Measurements from ENCODE around the gene LRRC45.

DNA sequence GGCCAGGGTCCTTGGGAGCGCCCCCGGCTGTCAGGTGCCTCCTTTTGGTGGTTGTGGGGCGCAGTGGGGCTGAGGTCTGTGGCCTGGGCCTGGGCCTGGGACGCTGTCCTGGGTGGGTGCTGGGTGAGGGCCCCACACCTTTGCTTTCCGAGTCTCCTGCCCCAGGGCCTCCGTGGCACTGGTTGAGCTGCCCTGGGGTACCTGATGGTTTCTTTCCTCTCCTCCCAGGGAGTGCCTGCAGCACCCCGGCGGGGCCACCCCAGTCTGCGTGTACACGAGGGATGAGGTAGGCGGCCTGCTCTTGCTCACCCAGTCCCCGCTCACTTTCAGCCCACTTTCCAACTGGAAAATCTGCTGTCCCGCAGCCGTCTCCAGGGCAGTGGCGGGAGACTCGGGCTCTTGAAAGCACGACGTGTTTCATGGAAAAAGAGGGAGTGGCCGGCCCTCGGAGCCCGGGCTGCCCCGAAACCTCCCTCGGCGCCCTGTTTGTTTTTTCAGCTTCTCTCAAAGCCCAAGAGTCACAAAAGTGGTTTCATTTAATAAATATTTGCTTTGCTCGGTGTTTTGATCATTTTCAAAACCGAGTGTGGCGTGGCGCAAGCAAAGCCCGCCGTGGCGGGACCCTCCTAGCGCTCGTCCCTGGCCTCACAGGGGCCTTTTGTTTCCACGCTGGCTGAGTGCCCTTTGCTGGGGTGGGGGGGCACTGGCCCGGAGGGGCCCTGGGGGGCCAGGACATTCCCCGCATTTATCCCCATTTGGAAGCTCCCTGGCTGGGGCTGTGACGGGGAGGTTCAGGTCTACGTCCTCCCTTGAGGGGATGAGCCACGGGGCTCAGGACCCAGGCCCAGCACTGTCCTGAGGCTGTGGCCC lies 28.3 kb upstream of the LRRC45 start:
- TF ChIP-seq, protein P1, sequence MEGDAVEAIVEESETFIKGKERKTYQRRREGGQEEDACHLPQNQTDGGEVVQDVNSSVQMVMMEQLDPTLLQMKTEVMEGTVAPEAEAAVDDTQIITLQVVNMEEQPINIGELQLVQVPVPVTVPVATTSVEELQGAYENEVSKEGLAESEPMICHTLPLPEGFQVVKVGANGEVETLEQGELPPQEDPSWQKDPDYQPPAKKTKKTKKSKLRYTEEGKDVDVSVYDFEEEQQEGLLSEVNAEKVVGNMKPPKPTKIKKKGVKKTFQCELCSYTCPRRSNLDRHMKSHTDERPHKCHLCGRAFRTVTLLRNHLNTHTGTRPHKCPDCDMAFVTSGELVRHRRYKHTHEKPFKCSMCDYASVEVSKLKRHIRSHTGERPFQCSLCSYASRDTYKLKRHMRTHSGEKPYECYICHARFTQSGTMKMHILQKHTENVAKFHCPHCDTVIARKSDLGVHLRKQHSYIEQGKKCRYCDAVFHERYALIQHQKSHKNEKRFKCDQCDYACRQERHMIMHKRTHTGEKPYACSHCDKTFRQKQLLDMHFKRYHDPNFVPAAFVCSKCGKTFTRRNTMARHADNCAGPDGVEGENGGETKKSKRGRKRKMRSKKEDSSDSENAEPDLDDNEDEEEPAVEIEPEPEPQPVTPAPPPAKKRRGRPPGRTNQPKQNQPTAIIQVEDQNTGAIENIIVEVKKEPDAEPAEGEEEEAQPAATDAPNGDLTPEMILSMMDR (IDR thresholded peaks at IDR 0.05; ENCODE audit: low read depth, low read length), result no peak
- no peak for TF ChIP-seq EZH2phosphoT487 (IDR thresholded peaks at IDR 0.05; ENCODE audit: low read depth)
